HUES48 (cell line): ENCODE results near the gene MYO1D.

Experiments
- H3K27ac ChIP-seq: one replicate; pipeline ENCODE4 v1.7.0; 2013; ENCODE audit warnings: low read depth, low read length, inconsistent platforms
- H3K27me3 ChIP-seq: 2 replicates; pipeline ENCODE4 v1.6.1; 2013; ENCODE audit warnings: mild to moderate bottlenecking, low read length; ENCODE audit not compliant: control insufficient read depth, insufficient read depth
- H3K36me3 ChIP-seq: 2 replicates; pipeline ENCODE4 v1.6.1; 2013; ENCODE audit warnings: low read length; ENCODE audit not compliant: control insufficient read depth, insufficient read depth
- H3K4me1 ChIP-seq: 2 replicates; pipeline ENCODE4 v1.6.1; 2013; ENCODE audit warnings: mild to moderate bottlenecking, low read length; ENCODE audit not compliant: control insufficient read depth, insufficient read depth
- H3K4me3 ChIP-seq: 2 replicates; pipeline ENCODE4 v1.5.1; 2013; ENCODE audit warnings: mild to moderate bottlenecking, low read depth, low read length
- H3K9ac ChIP-seq: 2 replicates; pipeline ENCODE4 v1.6.1; 2013; ENCODE audit warnings: mild to moderate bottlenecking, low read depth, low read length, moderate library complexity
- H3K9me3 ChIP-seq: 2 replicates; pipeline ENCODE4 v1.6.1; 2013; ENCODE audit warnings: low read length; ENCODE audit not compliant: control insufficient read depth, insufficient read depth

The MYO1D gene

GRCh38 chr17:32709562-32709961 lies 167.4 kb downstream of the MYO1D start:
- H3K4me3 ChIP-seq = no peak overlapping the region
- H3K36me3 ChIP-seq = peaks cover 3% of the 10 kb centered on the region; the same call in 1 of the 2 replicates
- H3K9me3 ChIP-seq = no peaks in the 10 kb centered on the region
- H3K4me1 ChIP-seq = no peaks in the 10 kb centered on the region
- H3K9ac ChIP-seq = no peak overlapping the region
- H3K27me3 ChIP-seq = no peaks in the 10 kb centered on the region
- H3K27ac ChIP-seq = no peak overlapping the region

- H3K27ac ChIP-seq = no peak overlapping the region
- no peak overlapping the region for H3K9ac ChIP-seq
- H3K36me3 ChIP-seq = no peaks in the 10 kb centered on the region
- H3K4me3 ChIP-seq = no peak overlapping the region
- H3K27me3 ChIP-seq = no peaks in the 10 kb centered on the region
- H3K9me3 ChIP-seq = 0 out of 2 replicates have a peak, but pooled peaks cover 4% of the 10 kb centered on the region
- H3K4me1 ChIP-seq = no peaks in the 10 kb centered on the region
These were observed 175.1 kb downstream of the MYO1D start for GRCh38 chr17:32701871-32702270.

- H3K9me3 ChIP-seq = 0 out of 2 replicates have a peak, but pooled peaks cover 4% of the 10 kb centered on the region
- no peaks in the 10 kb centered on the region for H3K36me3 ChIP-seq
- H3K9ac ChIP-seq = no peak overlapping the region
- no peak overlapping the region for H3K27ac ChIP-seq
- no peaks in the 10 kb centered on the region for H3K27me3 ChIP-seq
- H3K4me3 ChIP-seq = no peak overlapping the region
- no peaks in the 10 kb centered on the region for H3K4me1 ChIP-seq
These were observed 177.7 kb downstream of the MYO1D start for GRCh38 chr17:32699247-32699646.

GRCh38 chr17:32697728-32698625 lies 178.9 kb downstream of the MYO1D start:
- H3K36me3 ChIP-seq = no peaks in the 10 kb centered on the region
- no peak overlapping the region for H3K4me3 ChIP-seq
- H3K9ac ChIP-seq = no peak overlapping the region
- H3K9me3 ChIP-seq = 0 out of 2 replicates have a peak, but pooled peaks cover 4% of the 10 kb centered on the region
- no peaks in the 10 kb centered on the region for H3K27me3 ChIP-seq
- no peaks in the 10 kb centered on the region for H3K4me1 ChIP-seq
- H3K27ac ChIP-seq = no peak overlapping the region

- H3K36me3 ChIP-seq = no peaks in the 10 kb centered on the region
- no peaks in the 10 kb centered on the region for H3K4me1 ChIP-seq
- no peaks in the 10 kb centered on the region for H3K27me3 ChIP-seq
- 0 out of 2 replicates have a peak, but pooled peaks cover 4% of the 10 kb centered on the region for H3K9me3 ChIP-seq
- no peak overlapping the region for H3K4me3 ChIP-seq
- no peak overlapping the region for H3K9ac ChIP-seq
- no peak overlapping the region for H3K27ac ChIP-seq
These were observed 180.5 kb downstream of the MYO1D start for GRCh38 chr17:32696426-32696825.

- Histone ChIP-seq H3K4me1 (no peaks in the 10 kb centered on the region), H3K27me3 (no peaks in the 10 kb centered on the region), H3K27ac (no peak overlapping the region), H3K4me3 (no peak overlapping the region), H3K9ac (no peak overlapping the region), H3K9me3 (0 out of 2 replicates have a peak, but pooled peaks cover 4% of the 10 kb centered on the region), H3K36me3 (no peaks in the 10 kb centered on the region)
These were observed 181.1 kb downstream of the MYO1D start for GRCh38 chr17:32695864-32696263.

GRCh38 chr17:32693194-32693897 lies 183.6 kb downstream of the MYO1D start:
- no peaks in the 10 kb centered on the region for H3K9me3 ChIP-seq
- no peak overlapping the region for H3K9ac ChIP-seq
- no peaks in the 10 kb centered on the region for H3K4me1 ChIP-seq
- no peaks in the 10 kb centered on the region for H3K27me3 ChIP-seq
- H3K36me3 ChIP-seq = no peaks in the 10 kb centered on the region
- no peak overlapping the region for H3K4me3 ChIP-seq
- H3K27ac ChIP-seq = no peak overlapping the region

GRCh38 chr17:32692179-32692578 lies 184.7 kb downstream of the MYO1D start:
- Histone ChIP-seq H3K27ac (no peak overlapping the region), H3K27me3 (no peaks in the 10 kb centered on the region), H3K9me3 (no peaks in the 10 kb centered on the region), H3K4me1 (no peaks in the 10 kb centered on the region), H3K36me3 (no peaks in the 10 kb centered on the region), H3K9ac (no peak overlapping the region), H3K4me3 (no peak overlapping the region)

GRCh38 chr17:32689348-32689747 lies 187.6 kb downstream of the MYO1D start:
- Histone ChIP-seq H3K4me3 (no peak overlapping the region), H3K9me3 (no peaks in the 10 kb centered on the region), H3K36me3 (no peaks in the 10 kb centered on the region), H3K27me3 (no peaks in the 10 kb centered on the region), H3K4me1 (peaks cover 2% of the 10 kb centered on the region; the same call in 1 of the 2 replicates), H3K27ac (no peak overlapping the region), H3K9ac (no peak overlapping the region)

- H3K36me3 ChIP-seq = no peaks in the 10 kb centered on the region
- no peak overlapping the region for H3K4me3 ChIP-seq
These were observed 188.7 kb downstream of the MYO1D start for GRCh38 chr17:32688221-32688620.

More at GRCh38 chr17:32688221-32688620, 188.7 kb downstream of the MYO1D start:
- H3K9ac ChIP-seq = no peak overlapping the region
- no peak overlapping the region for H3K27ac ChIP-seq
- H3K27me3 ChIP-seq = no peaks in the 10 kb centered on the region
- no peaks in the 10 kb centered on the region for H3K9me3 ChIP-seq
- H3K4me1 ChIP-seq = peaks cover 5% of the 10 kb centered on the region; the same call in 1 of the 2 replicates
